Astrocyte (in vitro differentiated cells and primary cell): ENCODE results near the gene VAMP7.

Source experiments
- EZH2 ChIP-seq: IDR thresholded peaks from 2 replicates; pipeline ENCODE4 v1.6.1; 2012; ENCODE audit warnings: mild to moderate bottlenecking, low read length, inconsistent platforms; ENCODE audit not compliant: insufficient read depth
- TF ChIP-seq, protein P1 (sequence below): IDR thresholded peaks from 2 replicates; pipeline ENCODE4 v1.5.1; 2011; ENCODE audit warnings: low read depth, mild to moderate bottlenecking, inconsistent platforms, low read length, moderate library complexity; ENCODE audit not compliant: insufficient read depth

- TF ChIP-seq, protein P1, sequence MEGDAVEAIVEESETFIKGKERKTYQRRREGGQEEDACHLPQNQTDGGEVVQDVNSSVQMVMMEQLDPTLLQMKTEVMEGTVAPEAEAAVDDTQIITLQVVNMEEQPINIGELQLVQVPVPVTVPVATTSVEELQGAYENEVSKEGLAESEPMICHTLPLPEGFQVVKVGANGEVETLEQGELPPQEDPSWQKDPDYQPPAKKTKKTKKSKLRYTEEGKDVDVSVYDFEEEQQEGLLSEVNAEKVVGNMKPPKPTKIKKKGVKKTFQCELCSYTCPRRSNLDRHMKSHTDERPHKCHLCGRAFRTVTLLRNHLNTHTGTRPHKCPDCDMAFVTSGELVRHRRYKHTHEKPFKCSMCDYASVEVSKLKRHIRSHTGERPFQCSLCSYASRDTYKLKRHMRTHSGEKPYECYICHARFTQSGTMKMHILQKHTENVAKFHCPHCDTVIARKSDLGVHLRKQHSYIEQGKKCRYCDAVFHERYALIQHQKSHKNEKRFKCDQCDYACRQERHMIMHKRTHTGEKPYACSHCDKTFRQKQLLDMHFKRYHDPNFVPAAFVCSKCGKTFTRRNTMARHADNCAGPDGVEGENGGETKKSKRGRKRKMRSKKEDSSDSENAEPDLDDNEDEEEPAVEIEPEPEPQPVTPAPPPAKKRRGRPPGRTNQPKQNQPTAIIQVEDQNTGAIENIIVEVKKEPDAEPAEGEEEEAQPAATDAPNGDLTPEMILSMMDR = no peak
- no peak for TF ChIP-seq EZH2
These were observed 15.4 kb downstream of the VAMP7 start for GRCh38 chrX:155896512-155896911.
